ENCODE data around the gene RNASEL.

Gene RNASEL

GRCh38 chr1:182601416-182601786 is 12.3 kb upstream of the RNASEL start:
- H3K4me3 ChIP-seq (ENCODE audit: low read depth, low read length) = peak overlapping the region; percentile 66
- DNase-seq (ENCODE audit: low read depth, low spot score) = peak; percentile 75
- TF ChIP-seq CTCF (IDR thresholded peaks at IDR 0.05; ENCODE audit: low read depth, low read length) = peak; percentile 60
- in situ Hi-C loops (cut with HindIII; ENCODE audit: low sequenced_read_pairs) = no loop called here

- TF ChIP-seq CTCF (IDR thresholded peaks at IDR 0.05; ENCODE audit: low read depth, low read length) = no peak
- peak overlapping the region; percentile 66 for H3K4me3 ChIP-seq (ENCODE audit: low read depth, low read length)
- no peak for DNase-seq (ENCODE audit: low read depth, low spot score)
- in situ Hi-C loops (cut with HindIII; ENCODE audit: low sequenced_read_pairs) = no loop called here
These were observed 11.8 kb upstream of the RNASEL start for GRCh38 chr1:182600745-182601415.

GRCh38 chr1:182600036-182600713 is 11.1 kb upstream of the RNASEL start:
- H3K4me3 ChIP-seq (ENCODE audit: low read depth, low read length) = no peak overlapping the region
- TF ChIP-seq CTCF (IDR thresholded peaks at IDR 0.05; ENCODE audit: low read depth, low read length) = no peak
- no peak for DNase-seq (ENCODE audit: low read depth, low spot score)
- in situ Hi-C loops (cut with HindIII; ENCODE audit: low sequenced_read_pairs) = no loop called here

GRCh38 chr1:182599339-182599738 is 10.3 kb upstream of the RNASEL start:
- H3K4me3 ChIP-seq (ENCODE audit: low read depth, low read length) = no peak overlapping the region
- TF ChIP-seq CTCF (IDR thresholded peaks at IDR 0.05; ENCODE audit: low read depth, low read length) = peak; percentile 50
- no peak for DNase-seq (ENCODE audit: low read depth, low spot score)
- in situ Hi-C loops (cut with HindIII; ENCODE audit: low sequenced_read_pairs) = loop anchor here (10.0 kb wide), 1 partner anchor 185 kb away; the partner anchor contains the start of gene NPL

GRCh38 chr1:182598296-182598695 is 9.2 kb upstream of the RNASEL start:
- TF ChIP-seq CTCF (IDR thresholded peaks at IDR 0.05; ENCODE audit: low read depth, low read length) = no peak
- in situ Hi-C loops (cut with HindIII; ENCODE audit: low sequenced_read_pairs) = loop anchor here (10.0 kb wide), 1 partner anchor 187 kb away; the partner anchor contains the start of gene NPL
- H3K4me3 ChIP-seq (ENCODE audit: low read depth, low read length) = no peak overlapping the region
- no peak for DNase-seq (ENCODE audit: low read depth, low spot score)

- no peak for TF ChIP-seq CTCF (IDR thresholded peaks at IDR 0.05; ENCODE audit: low read depth, low read length)
- in situ Hi-C loops (cut with HindIII; ENCODE audit: low sequenced_read_pairs) = loop anchor here (10.0 kb wide), 1 partner anchor 188 kb away; the partner anchor contains the start of gene NPL
- H3K4me3 ChIP-seq (ENCODE audit: low read depth, low read length) = no peak overlapping the region
- no peak for DNase-seq (ENCODE audit: low read depth, low spot score)
These were observed 7.9 kb upstream of the RNASEL start for GRCh38 chr1:182596934-182597333.

All from astrocyte of the spinal cord (primary cell).